IMR-90 (cell line): Measurements from ENCODE around the gene LAPTM5. TPM values are rescaled to one million over a fixed set of nuclear protein-coding genes. Genes with fewer than 3 reads are reported as not detected.

Experiments
- ATAC-seq: fragments of 200-7000 bp; cut with Tn5 transposase; 2 replicates; pipeline ENCODE4 v1.9.1; 2020; ENCODE audit warnings: low read depth, mild to moderate bottlenecking, moderate library complexity
- BruUV-seq: library from RNA; stranded (reverse); fragments of 400-500 nt; replicated peaks from 2 replicates; lab custom pipeline; 2021; lab: Mats Ljungman, UMichigan
- CTCF ChIA-PET: fragments of 300-600 bp; formaldehyde crosslinking; extraction: SDS; loops from one replicate; lab custom pipeline; 2021; ENCODE audit warnings: antibody characterized with exemption; lab: Yijun Ruan, JAX
- POLR2A ChIA-PET: fragments of 300-600 bp; sonication (Branson Sonifier 250); formaldehyde crosslinking; loops from one replicate; lab custom pipeline; 2022; ENCODE audit warnings: antibody characterized with exemption; ENCODE audit not compliant: unreplicated experiment; lab: Charles Lee
- DNase-seq: peaks from one replicate; pipeline ENCODE4 v3.0.0; 2013
- H2AFZ ChIP-seq: replicated peaks from 2 replicates; pipeline ENCODE3; 2013; ENCODE audit warnings: low read length, mild to moderate bottlenecking; ENCODE audit not compliant: poor library complexity
- H2AK5ac ChIP-seq: 2 replicates; pipeline ENCODE4 v1.6.1; 2013; ENCODE audit warnings: low read depth, low read length, inconsistent platforms
- H2AK9ac ChIP-seq: replicated peaks from 2 replicates; pipeline ENCODE3; 2013; ENCODE audit warnings: mild to moderate bottlenecking, low read depth, low read length, moderate library complexity; ENCODE audit not compliant: poor library complexity
- H2BK120ac ChIP-seq: 2 replicates; pipeline ENCODE4 v1.6.1; 2013; ENCODE audit warnings: low read depth, low read length, inconsistent platforms
- H2BK15ac ChIP-seq: 3 replicates; pipeline ENCODE4 v1.6.1; 2013; ENCODE audit warnings: low read depth, low read length, inconsistent platforms
- H2BK20ac ChIP-seq: 2 replicates; pipeline ENCODE4 v1.6.1; 2013; ENCODE audit warnings: low read depth, mild to moderate bottlenecking, inconsistent platforms, low read length, moderate library complexity
- H2BK5ac ChIP-seq: 2 replicates; pipeline ENCODE4 v1.6.1; 2013; ENCODE audit warnings: mild to moderate bottlenecking, low read depth, low read length, inconsistent platforms; ENCODE audit not compliant: poor library complexity, severe bottlenecking
- H3K14ac ChIP-seq: replicated peaks from 2 replicates; pipeline ENCODE4 v1.6.1; 2013; ENCODE audit warnings: low read depth, low read length, inconsistent platforms
- H3K18ac ChIP-seq: 2 replicates; pipeline ENCODE4 v1.6.1; 2013; ENCODE audit warnings: low read depth, low read length, control low read depth
- H3K23ac ChIP-seq: 2 replicates; pipeline ENCODE4 v1.6.1; 2013; ENCODE audit warnings: low read depth, low read length, inconsistent platforms
- H3K27ac ChIP-seq: 2 replicates; pipeline ENCODE4 v1.5.1; 2013; ENCODE audit warnings: mild to moderate bottlenecking, control low read depth, low read length; ENCODE audit not compliant: insufficient read depth
- H3K27me3 ChIP-seq: 2 replicates; pipeline ENCODE4 v1.6.1; 2013; ENCODE audit warnings: low read length; ENCODE audit not compliant: control insufficient read depth, insufficient read depth
- H3K36me3 ChIP-seq: 2 replicates; pipeline ENCODE4 v1.6.1; 2013; ENCODE audit warnings: low read length, mixed read lengths; ENCODE audit not compliant: control insufficient read depth, insufficient read depth
- H3K4ac ChIP-seq: 2 replicates; pipeline ENCODE4 v1.6.1; 2013; ENCODE audit warnings: low read depth, low read length, inconsistent platforms
- H3K4me1 ChIP-seq: 2 replicates; pipeline ENCODE4 v1.6.1; 2013; ENCODE audit warnings: low read length, mixed read lengths; ENCODE audit not compliant: control insufficient read depth, insufficient read depth
- H3K4me2 ChIP-seq: 2 replicates; pipeline ENCODE4 v1.6.1; 2013; ENCODE audit warnings: low read depth, mild to moderate bottlenecking, control low read depth, low read length, moderate library complexity
- H3K4me3 ChIP-seq: 2 replicates; pipeline ENCODE4 v1.5.1; 2013; ENCODE audit warnings: low read depth, mild to moderate bottlenecking, control low read depth, low read length, moderate library complexity; ENCODE audit not compliant: insufficient read depth
- H3K56ac ChIP-seq: 2 replicates; pipeline ENCODE4 v1.6.1; 2013; ENCODE audit warnings: low read length, inconsistent platforms; ENCODE audit not compliant: insufficient read depth; ENCODE audit errors: extremely low read depth
- H3K79me1 ChIP-seq, 2 experiments: 2 replicates each; pipeline ENCODE4 v1.6.1; 2013; ENCODE audit warnings: low read length in 2 of 2, inconsistent platforms in 1 of 2, low read depth in 1 of 2
- H3K9ac ChIP-seq: 2 replicates; pipeline ENCODE4 v1.6.1; 2013; ENCODE audit warnings: low read depth, low read length, control low read depth
- H3K9me1 ChIP-seq: 2 replicates; pipeline ENCODE4 v1.6.1; 2013; ENCODE audit warnings: low read length, inconsistent platforms; ENCODE audit not compliant: insufficient read depth
- H3K9me3 ChIP-seq: 2 replicates; pipeline ENCODE4 v1.6.1; 2013; ENCODE audit warnings: low read length; ENCODE audit not compliant: control insufficient read depth, insufficient read depth
- H4K20me1 ChIP-seq: 2 replicates; pipeline ENCODE4 v1.6.1; 2013; ENCODE audit warnings: low read length, inconsistent platforms; ENCODE audit not compliant: insufficient read depth
- H4K5ac ChIP-seq: 2 replicates; pipeline ENCODE4 v1.6.1; 2013; ENCODE audit warnings: mild to moderate bottlenecking, low read depth, low read length, control low read depth
- H4K8ac ChIP-seq, 2 experiments: 2 replicates each; pipeline ENCODE4 v1.6.1; 2013; ENCODE audit warnings: low read depth in 2 of 2, low read length in 2 of 2, control low read depth in 1 of 2, inconsistent platforms in 1 of 2
- H4K91ac ChIP-seq: 2 replicates; pipeline ENCODE4 v1.6.1; 2013; ENCODE audit warnings: low read depth, low read length, inconsistent platforms; ENCODE audit not compliant: insufficient read depth
- CTCF ChIP-seq: conservative IDR thresholded peaks from 2 replicates; pipeline ENCODE4 v1.5.1; 2012; ENCODE audit warnings: mild to moderate bottlenecking, low read depth, low read length, improper control_type of control experiment
- ELK1 ChIP-seq: fragments of 150-350 bp; IDR thresholded peaks from 2 replicates; pipeline ENCODE4 v1.6.1; 2016; ENCODE audit warnings: low read depth, mild to moderate bottlenecking, low read length, moderate library complexity, borderline replicate concordance
- MAFK ChIP-seq: IDR thresholded peaks from 2 replicates; pipeline ENCODE4 v1.6.1; 2012; ENCODE audit warnings: low read depth, low read length, improper control_type of control experiment
- MAZ ChIP-seq: IDR thresholded peaks from 2 replicates; pipeline ENCODE4 v1.6.1; 2012; ENCODE audit warnings: low read depth, mild to moderate bottlenecking, low read length, improper control_type of control experiment, moderate library complexity, borderline replicate concordance
- POLR2A ChIP-seq: IDR thresholded peaks from 2 replicates; pipeline ENCODE4 v1.6.1; 2012; ENCODE audit warnings: mild to moderate bottlenecking, low read depth, low read length
- RFX5 ChIP-seq: IDR thresholded peaks from 2 replicates; pipeline ENCODE4 v1.8.0; 2012; ENCODE audit warnings: low read depth, mild to moderate bottlenecking, low read length, moderate library complexity
- WGBS, 2 experiments: methylation state at CpG; one replicate each; pipeline versions ENCODE4 v1.1.5 to v1.1.7; 2013; ENCODE audit warnings: missing lambda C conversion rate in 2 of 2; ENCODE audit not compliant: insufficient read length in 1 of 2; ENCODE audit errors: extremely low coverage in 2 of 2; 5-methylcytosine and 5-hydroxymethylcytosine counted together
- dilution Hi-C: fragments of 300-500 bp; cut with HindIII; formaldehyde crosslinking; loops from one replicate; pipeline ENCODE4 v1.14.3; 2018; ENCODE audit warnings: low sequenced_read_pairs; ENCODE audit not compliant: unreplicated experiment
- in situ Hi-C: fragments of 300-500 bp; cut with MboI; formaldehyde crosslinking; loops from 3 replicates; pipeline ENCODE4 v1.14.3; 2019; ENCODE audit warnings: low sequenced_read_pairs, inconsistent platforms, mixed read lengths
- intact Hi-C: fragments of 100-400 bp; cut with micrococcal nuclease; formaldehyde crosslinking; loops from 2 replicates; pipeline ENCODE4 v1.10.0; 2022
- polyA plus RNA-seq, 3 experiments: library from polyadenylated mRNA; depleted of rRNA; stranded (reverse); fragments of >200 nt; gene quantifications; 2 replicates each; pipeline ENCODE4 v1.2.3, GENCODE V29; 2012; ENCODE audit warnings: low replicate concordance in 1 of 3
- total RNA-seq: library from RNA; depleted of rRNA; stranded (reverse); fragments of >200 nt; gene quantifications from 2 replicates; pipeline ENCODE4 v1.2.3, GENCODE V29; 2012

Gene LAPTM5
- total and polyA plus RNA-seq, 2 of the 4 experiments (the other 2 are of a cell fraction), result 0.09 TPM; not detected in 1

- H2BK120ac ChIP-seq, result no peak overlapping the region
- H2BK15ac ChIP-seq, result no peak overlapping the region
- peaks cover 18% of the 10 kb centered on the region for H3K27me3 ChIP-seq
- H2AFZ ChIP-seq, result no peak overlapping the region
- no peak overlapping the region for H2BK20ac ChIP-seq
- CTCF ChIA-PET, result interaction anchor here (1.0 kb wide), 1 partner anchor 56 kb away, joined by 3 read pairs; no protein-coding TSS in a partner anchor
- DNase-seq, result no peak
- H3K27ac ChIP-seq, result no peak overlapping the region
- no peaks in the 10 kb centered on the region for H3K4me1 ChIP-seq
- 46% methylated on average over 5 of the region's 22 CpGs; no CpG with 5 or more reads in 1 of the 2 experiments for WGBS, 2 experiments
- no peak overlapping the region for H3K23ac ChIP-seq
- no peak overlapping the region for H3K9ac ChIP-seq
- H4K8ac ChIP-seq, result no peak overlapping the region
- H3K9me1 ChIP-seq, result no peaks in the 10 kb centered on the region
- H2AK5ac ChIP-seq, result no peak overlapping the region
- no peaks in the 10 kb centered on the region for H3K79me1 ChIP-seq
- H3K4ac ChIP-seq, result no peak overlapping the region
- intact Hi-C loops, result no loop called here
- no peak for TF ChIP-seq ELK1
- TF ChIP-seq POLR2A, result no peak
- TF ChIP-seq MAFK, result no peak
- TF ChIP-seq MAZ, result no peak
- no peak for TF ChIP-seq CTCF
- TF ChIP-seq RFX5, result no peak
- H4K20me1 ChIP-seq, result no peaks in the 10 kb centered on the region
- no peak overlapping the region for H4K5ac ChIP-seq
- no peak overlapping the region for H3K14ac ChIP-seq
- no peak overlapping the region for H2BK5ac ChIP-seq
- POLR2A ChIA-PET, result no interaction called here
- in situ Hi-C loops, result no loop called here
- no peak for ATAC-seq
- dilution Hi-C loops, result no loop called here
- no peak overlapping the region for H3K56ac ChIP-seq
- no peaks in the 10 kb centered on the region for H3K9me3 ChIP-seq
- no peaks in the 10 kb centered on the region for H3K36me3 ChIP-seq
- no TSS peak for BruUV-seq
- H4K91ac ChIP-seq, result no peak overlapping the region
- H3K4me3 ChIP-seq, result no peak overlapping the region
- H2AK9ac ChIP-seq, result no peak overlapping the region
- no peak overlapping the region for H3K18ac ChIP-seq
- H3K4me2 ChIP-seq, result no peak overlapping the region
Observed at GRCh38 chr1:30774550-30775432, 17.2 kb upstream of the LAPTM5 start.
